Thoracic aorta (tissue), 2 donors: ENCODE data around the gene NCBP3. TPM values are rescaled to one million over a fixed set of nuclear protein-coding genes. Genes with fewer than 3 reads are reported as not detected.

Experiments
- ATAC-seq: fragments of 150-250 bp; one replicate; pipeline ENCODE4 v1.8.0; 2017; ENCODE audit warnings: low read depth; ENCODE audit not compliant: insufficient number of reproducible peaks, low FRiP score
- DNase-seq: peaks from one replicate; pipeline ENCODE4 v3.0.0-alpha.2; 2020; ENCODE audit warnings: low spot score
- H3K27ac ChIP-seq, 2 donors: fragments of 200-600 bp; sonication (generic); 1 replicate in 1 of 2; 2 replicates in 1 of 2; pipeline ENCODE4 v1.5.1; 2016; ENCODE audit warnings: mild to moderate bottlenecking in 2 of 2, moderate library complexity in 2 of 2
- H3K27me3 ChIP-seq: fragments of 200-600 bp; sonication (generic); replicated peaks from 2 replicates; pipeline ENCODE4 v1.6.0; 2016; ENCODE audit warnings: mild to moderate bottlenecking; ENCODE audit not compliant: insufficient read depth
- H3K36me3 ChIP-seq: fragments of 200-600 bp; sonication (generic); one replicate; pipeline ENCODE4 v1.5.1; 2016
- H3K4me1 ChIP-seq, 2 donors: fragments of 200-600 bp; sonication (generic); 1 replicate in 1 of 2; 2 replicates in 1 of 2; pipeline versions ENCODE4 v1.5.1 to v1.6.0; 2016; ENCODE audit warnings: low read depth in 2 of 2, mild to moderate bottlenecking in 1 of 2; ENCODE audit not compliant: control insufficient read depth in 1 of 2
- H3K4me3 ChIP-seq: fragments of 200-600 bp; sonication (generic); 2 replicates; pipeline ENCODE4 v1.5.1; 2016; ENCODE audit warnings: mild to moderate bottlenecking
- H3K9me3 ChIP-seq: fragments of 200-600 bp; sonication (generic); 2 replicates; pipeline ENCODE4 v1.5.1; 2016
- CTCF ChIP-seq: fragments of 200-600 bp; sonication (generic); IDR thresholded peaks from one replicate; pipeline ENCODE4 v1.5.1; 2019; ENCODE audit warnings: antibody characterized with exemption
- total RNA-seq, 2 donors: library from RNA; depleted of rRNA; stranded (reverse); fragments of >200 nt; gene quantifications; one replicate each; pipeline versions ENCODE4 v1.1.0 to v1.2.3, GENCODE V29; 2016

Gene NCBP3
- total RNA-seq, 2 donors from 2014 or later, result 28.8 to 47.8 TPM

GRCh38 chr17:3801792-3802191 is 44.3 kb downstream of the NCBP3 start:
- H3K27ac ChIP-seq, result no peak overlapping the region
- no peak for TF ChIP-seq CTCF
- no peak for DNase-seq
- no peaks in the 10 kb centered on the region for H3K27me3 ChIP-seq
- no peaks in the 10 kb centered on the region for H3K9me3 ChIP-seq
- H3K4me1 ChIP-seq, result no peaks in the 10 kb centered on the region
- no peak overlapping the region for H3K4me3 ChIP-seq
- ATAC-seq, result no peak
- no peaks in the 10 kb centered on the region for H3K36me3 ChIP-seq

GRCh38 chr17:3801347-3801746 is 44.7 kb downstream of the NCBP3 start:
- H3K27me3 ChIP-seq, result no peaks in the 10 kb centered on the region
- no peaks in the 10 kb centered on the region for H3K4me1 ChIP-seq
- ATAC-seq, result no peak
- no peak for DNase-seq
- no peaks in the 10 kb centered on the region for H3K9me3 ChIP-seq
- H3K27ac ChIP-seq, result no peak overlapping the region
- no peak for TF ChIP-seq CTCF
- no peak overlapping the region for H3K4me3 ChIP-seq
- no peaks in the 10 kb centered on the region for H3K36me3 ChIP-seq

- no peak for TF ChIP-seq CTCF
- Histone ChIP-seq H3K27me3 (no peaks in the 10 kb centered on the region), H3K4me3 (no peak within 1 kb of the TSS), H3K4me1 (no peaks in the 10 kb centered on the region), H3K9me3 (no peaks in the 10 kb centered on the region), H3K27ac (no peak within 1 kb of the TSS), H3K36me3 (no peaks in the 10 kb centered on the region)
- no peak for DNase-seq
- no peak for ATAC-seq
Observed at GRCh38 chr17:3800362-3801271, 45.4 kb downstream of the NCBP3 start, which contains the start of gene ITGAE. Gene ITGAE, minus strand, starts transcription at chr17:3801188. Its CDS starts 44 bp downstream, at chr17:3801144.

- H3K27ac ChIP-seq, result no peak overlapping the region
- TF ChIP-seq CTCF, result no peak
Observed at GRCh38 chr17:3799181-3799945, 46.7 kb downstream of the NCBP3 start.

More at GRCh38 chr17:3799181-3799945, 46.7 kb downstream of the NCBP3 start:
- DNase-seq (no peak), ATAC-seq (no peak)
- no peaks in the 10 kb centered on the region for H3K4me1 ChIP-seq
- no peaks in the 10 kb centered on the region for H3K27me3 ChIP-seq
- no peak overlapping the region for H3K4me3 ChIP-seq
- H3K36me3 ChIP-seq, result no peaks in the 10 kb centered on the region
- no peaks in the 10 kb centered on the region for H3K9me3 ChIP-seq
